Astrocyte (in vitro differentiated cells and primary cell): Measurements from ENCODE around the gene ZNF805. TPM values are rescaled to one million over a fixed set of nuclear protein-coding genes. Genes with fewer than 3 reads are reported as not detected.
A peak's percentile ranks its signal among the peaks of the same experiment; 100 is the strongest.

Experiments
- DNase-seq: peaks from one replicate; pipeline ENCODE4 v3.0.0-alpha.2; 2010; ENCODE audit warnings: low read depth
- FAIRE-seq: peaks from 2 replicates; lab custom pipeline; 2011; peaks lifted over from hg19 to GRCh38; lab: Jason Lieb, UNC
- H2AFZ ChIP-seq: 2 replicates; pipeline ENCODE4 v1.6.0; 2012; ENCODE audit warnings: low read depth, low read length, inconsistent platforms
- H3K27ac ChIP-seq: 2 replicates; pipeline ENCODE4 v1.5.1; 2011; ENCODE audit warnings: low read depth, low read length, inconsistent platforms
- H3K27me3 ChIP-seq: 2 replicates; pipeline ENCODE4 v1.6.0; 2011; ENCODE audit warnings: low read length, inconsistent platforms; ENCODE audit not compliant: insufficient read depth
- H3K36me3 ChIP-seq: 2 replicates; pipeline ENCODE4 v1.5.1; 2011; ENCODE audit warnings: low read length, inconsistent platforms; ENCODE audit not compliant: insufficient read depth
- H3K4me1 ChIP-seq: 2 replicates; pipeline ENCODE4 v1.5.1; 2011; ENCODE audit warnings: low read length, inconsistent platforms; ENCODE audit not compliant: insufficient read depth
- H3K4me2 ChIP-seq: 2 replicates; pipeline ENCODE4 v1.6.0; 2012; ENCODE audit warnings: low read length, inconsistent platforms
- H3K4me3 ChIP-seq: 2 replicates; pipeline ENCODE4 v1.5.1; 2011; ENCODE audit warnings: low read depth, mild to moderate bottlenecking, low read length, inconsistent platforms; ENCODE audit not compliant: insufficient read depth
- H3K79me2 ChIP-seq: 2 replicates; pipeline ENCODE4 v1.6.0; 2012; ENCODE audit warnings: mild to moderate bottlenecking, low read length, inconsistent platforms; ENCODE audit not compliant: insufficient read depth
- H3K9ac ChIP-seq: 2 replicates; pipeline ENCODE4 v1.6.0; 2012; ENCODE audit warnings: mild to moderate bottlenecking, low read length, inconsistent platforms
- H3K9me3 ChIP-seq: 2 replicates; pipeline ENCODE4 v1.5.1; 2012; ENCODE audit warnings: low read depth, mild to moderate bottlenecking, low read length, inconsistent platforms; ENCODE audit not compliant: insufficient read depth
- H4K20me1 ChIP-seq: 2 replicates; pipeline ENCODE4 v1.6.0; 2012; ENCODE audit warnings: low read length, inconsistent platforms; ENCODE audit not compliant: insufficient read depth
- H3K27ac Mint-ChIP-seq: one replicate; pipeline ENCODE4 v1.8.0; 2021; ENCODE audit warnings: mild to moderate bottlenecking, mixed read lengths; ENCODE audit not compliant: unreplicated experiment
- H3K27me3 Mint-ChIP-seq: one replicate; pipeline ENCODE4 v1.8.0; 2021; ENCODE audit warnings: low read depth, mixed read lengths; ENCODE audit not compliant: unreplicated experiment
- H3K36me3 Mint-ChIP-seq: one replicate; pipeline ENCODE4 v1.8.0; 2021; ENCODE audit warnings: low read depth, mixed read lengths; ENCODE audit not compliant: unreplicated experiment
- H3K4me1 Mint-ChIP-seq: one replicate; pipeline ENCODE4 v1.8.0; 2021; ENCODE audit warnings: low read depth, mixed read lengths; ENCODE audit not compliant: unreplicated experiment
- H3K4me3 Mint-ChIP-seq: one replicate; pipeline ENCODE4 v1.8.0; 2021; ENCODE audit warnings: mild to moderate bottlenecking, moderate library complexity, mixed read lengths; ENCODE audit not compliant: unreplicated experiment
- H3K9me3 Mint-ChIP-seq: one replicate; pipeline ENCODE4 v1.8.0; 2021; ENCODE audit warnings: mild to moderate bottlenecking, mixed read lengths; ENCODE audit not compliant: unreplicated experiment
- EZH2 ChIP-seq: IDR thresholded peaks from 2 replicates; pipeline ENCODE4 v1.6.1; 2012; ENCODE audit warnings: mild to moderate bottlenecking, low read length, inconsistent platforms; ENCODE audit not compliant: insufficient read depth
- total RNA-seq: library from RNA; stranded (reverse); gene quantifications from 2 replicates; pipeline ENCODE4 v1.2.1, GENCODE V29; 2021
- TF ChIP-seq, protein P1 (sequence below): IDR thresholded peaks from 2 replicates; pipeline ENCODE4 v1.5.1; 2011; ENCODE audit warnings: low read depth, mild to moderate bottlenecking, inconsistent platforms, low read length, moderate library complexity; ENCODE audit not compliant: insufficient read depth

The ZNF805 gene
- total RNA-seq, 1 donor from 2014 or later: 21.7 TPM

DNA sequence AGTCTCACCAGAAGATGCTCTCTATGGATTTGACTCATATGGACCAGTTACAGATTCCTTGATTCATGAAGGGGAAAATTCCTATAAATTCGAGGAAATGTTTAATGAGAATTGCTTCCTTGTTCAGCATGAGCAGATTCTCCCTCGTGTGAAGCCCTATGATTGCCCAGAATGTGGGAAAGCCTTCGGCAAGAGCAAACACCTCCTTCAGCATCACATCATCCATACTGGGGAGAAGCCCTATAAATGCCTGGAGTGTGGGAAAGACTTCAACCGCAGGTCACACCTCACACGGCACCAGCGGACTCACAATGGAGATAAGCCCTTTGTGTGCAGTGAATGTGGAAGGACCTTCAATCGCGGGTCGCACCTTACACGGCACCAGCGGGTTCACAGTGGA is 50.5 kb downstream of the ZNF805 start:
- Histone ChIP-seq H3K4me1 (no peaks in the 10 kb centered on the region), H3K9me3 (peaks cover 27% of the 10 kb centered on the region), H3K4me3 (no peak overlapping the region), H3K79me2 (peaks cover 96% of the 10 kb centered on the region), H2AFZ (no peak overlapping the region), H3K36me3 (peaks cover 80% of the 10 kb centered on the region), H3K4me2 (no peak overlapping the region), H3K27ac (no peak overlapping the region), H4K20me1 (peaks cover 54% of the 10 kb centered on the region), H3K27me3 (no peaks in the 10 kb centered on the region), H3K9ac (no peak overlapping the region)
- H3K36me3 Mint-ChIP-seq: peaks cover 59% of the 10 kb centered on the region
- H3K9me3 Mint-ChIP-seq: peaks cover 16% of the 10 kb centered on the region
- DNase-seq (no peak), FAIRE-seq (no peak)
- no peak overlapping the region for H3K4me3 Mint-ChIP-seq
- H3K27me3 Mint-ChIP-seq: no peaks in the 10 kb centered on the region
- peak overlapping the region; percentile 90 for H3K27ac Mint-ChIP-seq
- H3K4me1 Mint-ChIP-seq: no peaks in the 10 kb centered on the region
- TF ChIP-seq, protein P1, sequence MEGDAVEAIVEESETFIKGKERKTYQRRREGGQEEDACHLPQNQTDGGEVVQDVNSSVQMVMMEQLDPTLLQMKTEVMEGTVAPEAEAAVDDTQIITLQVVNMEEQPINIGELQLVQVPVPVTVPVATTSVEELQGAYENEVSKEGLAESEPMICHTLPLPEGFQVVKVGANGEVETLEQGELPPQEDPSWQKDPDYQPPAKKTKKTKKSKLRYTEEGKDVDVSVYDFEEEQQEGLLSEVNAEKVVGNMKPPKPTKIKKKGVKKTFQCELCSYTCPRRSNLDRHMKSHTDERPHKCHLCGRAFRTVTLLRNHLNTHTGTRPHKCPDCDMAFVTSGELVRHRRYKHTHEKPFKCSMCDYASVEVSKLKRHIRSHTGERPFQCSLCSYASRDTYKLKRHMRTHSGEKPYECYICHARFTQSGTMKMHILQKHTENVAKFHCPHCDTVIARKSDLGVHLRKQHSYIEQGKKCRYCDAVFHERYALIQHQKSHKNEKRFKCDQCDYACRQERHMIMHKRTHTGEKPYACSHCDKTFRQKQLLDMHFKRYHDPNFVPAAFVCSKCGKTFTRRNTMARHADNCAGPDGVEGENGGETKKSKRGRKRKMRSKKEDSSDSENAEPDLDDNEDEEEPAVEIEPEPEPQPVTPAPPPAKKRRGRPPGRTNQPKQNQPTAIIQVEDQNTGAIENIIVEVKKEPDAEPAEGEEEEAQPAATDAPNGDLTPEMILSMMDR: no peak
- TF ChIP-seq EZH2: no peak

DNA sequence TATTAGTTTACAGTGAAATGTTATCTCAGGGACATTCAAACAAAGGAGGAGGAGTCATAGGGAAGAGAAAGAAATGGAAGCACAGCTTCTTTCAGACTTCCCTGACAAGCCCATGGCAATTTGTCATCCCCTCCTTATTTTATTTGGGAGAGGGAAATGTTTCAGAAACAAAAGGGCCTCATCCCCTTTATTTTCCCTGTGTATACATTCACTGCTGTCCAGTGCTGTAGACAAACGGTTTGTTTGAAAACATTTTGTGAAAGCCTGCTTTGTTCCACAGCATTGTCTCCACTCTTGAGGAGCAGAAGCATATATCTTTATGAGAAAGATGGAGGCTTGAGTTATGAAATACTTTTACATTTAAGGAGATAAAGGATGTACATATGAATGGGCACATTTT is 52.1 kb downstream of the ZNF805 start:
- Histone ChIP-seq H3K79me2 (peaks cover 94% of the 10 kb centered on the region), H3K4me1 (no peaks in the 10 kb centered on the region), H3K36me3 (peaks cover 72% of the 10 kb centered on the region), H4K20me1 (peaks cover 54% of the 10 kb centered on the region), H3K27me3 (no peaks in the 10 kb centered on the region), H3K4me3 (no peak overlapping the region), H3K9me3 (peaks cover 27% of the 10 kb centered on the region), H3K27ac (no peak overlapping the region), H3K9ac (no peak overlapping the region), H2AFZ (no peak overlapping the region), H3K4me2 (no peak overlapping the region)
- TF ChIP-seq, protein P1: no peak
- no peak for TF ChIP-seq EZH2
- H3K27ac Mint-ChIP-seq: no peak overlapping the region
- no peak overlapping the region for H3K4me3 Mint-ChIP-seq
- H3K27me3 Mint-ChIP-seq: no peaks in the 10 kb centered on the region
- FAIRE-seq (no peak), DNase-seq (no peak)
- peaks cover 70% of the 10 kb centered on the region for H3K36me3 Mint-ChIP-seq
- H3K9me3 Mint-ChIP-seq: peaks cover 16% of the 10 kb centered on the region
- H3K4me1 Mint-ChIP-seq: peaks cover 3% of the 10 kb centered on the region

DNA sequence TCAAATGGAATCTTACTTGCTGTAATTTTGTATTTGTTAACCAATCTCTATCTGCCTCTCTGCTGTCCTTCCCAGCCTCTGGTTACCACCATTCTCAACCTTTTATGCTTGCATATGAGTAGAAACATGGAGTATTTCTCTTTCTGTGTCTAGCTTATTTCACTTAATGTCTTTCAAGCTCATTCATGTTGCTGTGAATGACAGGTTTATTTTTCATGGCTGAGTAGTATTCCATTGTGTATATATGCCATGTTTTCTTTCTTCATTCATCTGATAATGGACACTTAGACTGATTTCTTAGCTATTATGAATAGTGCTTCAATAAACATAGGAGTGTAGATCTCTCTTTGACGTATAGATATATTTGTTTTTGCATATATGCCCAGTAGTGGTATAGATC is 53.3 kb downstream of the ZNF805 start:
- Histone ChIP-seq H3K27ac (no peak overlapping the region), H3K4me2 (no peak overlapping the region), H3K9ac (no peak overlapping the region), H3K36me3 (peaks cover 64% of the 10 kb centered on the region), H4K20me1 (peaks cover 52% of the 10 kb centered on the region), H3K79me2 (peaks cover 93% of the 10 kb centered on the region), H3K9me3 (peaks cover 27% of the 10 kb centered on the region), H3K4me1 (no peaks in the 10 kb centered on the region), H2AFZ (no peak overlapping the region), H3K27me3 (no peaks in the 10 kb centered on the region), H3K4me3 (no peak overlapping the region)
- H3K9me3 Mint-ChIP-seq: peaks cover 16% of the 10 kb centered on the region
- H3K27me3 Mint-ChIP-seq: no peaks in the 10 kb centered on the region
- TF ChIP-seq, protein P1: no peak
- TF ChIP-seq EZH2: no peak
- no peak overlapping the region for H3K4me3 Mint-ChIP-seq
- H3K4me1 Mint-ChIP-seq: peaks cover 3% of the 10 kb centered on the region
- H3K36me3 Mint-ChIP-seq: peaks cover 67% of the 10 kb centered on the region
- H3K27ac Mint-ChIP-seq: no peak overlapping the region
- no peak for FAIRE-seq
- DNase-seq: no peak
